C4-2B (cell line): ENCODE results near the gene FAM168A.

Experiments used
- ZFX ChIP-seq: fragments of 450-650 bp; IDR thresholded peaks from 2 replicates; pipeline ENCODE4 v1.6.1; 2017
- TF ChIP-seq, protein P1 (sequence below): fragments of 450-650 bp; conservative IDR thresholded peaks from 2 replicates; pipeline ENCODE4 v1.5.1; 2017; ENCODE audit warnings: mild to moderate bottlenecking

DNA sequence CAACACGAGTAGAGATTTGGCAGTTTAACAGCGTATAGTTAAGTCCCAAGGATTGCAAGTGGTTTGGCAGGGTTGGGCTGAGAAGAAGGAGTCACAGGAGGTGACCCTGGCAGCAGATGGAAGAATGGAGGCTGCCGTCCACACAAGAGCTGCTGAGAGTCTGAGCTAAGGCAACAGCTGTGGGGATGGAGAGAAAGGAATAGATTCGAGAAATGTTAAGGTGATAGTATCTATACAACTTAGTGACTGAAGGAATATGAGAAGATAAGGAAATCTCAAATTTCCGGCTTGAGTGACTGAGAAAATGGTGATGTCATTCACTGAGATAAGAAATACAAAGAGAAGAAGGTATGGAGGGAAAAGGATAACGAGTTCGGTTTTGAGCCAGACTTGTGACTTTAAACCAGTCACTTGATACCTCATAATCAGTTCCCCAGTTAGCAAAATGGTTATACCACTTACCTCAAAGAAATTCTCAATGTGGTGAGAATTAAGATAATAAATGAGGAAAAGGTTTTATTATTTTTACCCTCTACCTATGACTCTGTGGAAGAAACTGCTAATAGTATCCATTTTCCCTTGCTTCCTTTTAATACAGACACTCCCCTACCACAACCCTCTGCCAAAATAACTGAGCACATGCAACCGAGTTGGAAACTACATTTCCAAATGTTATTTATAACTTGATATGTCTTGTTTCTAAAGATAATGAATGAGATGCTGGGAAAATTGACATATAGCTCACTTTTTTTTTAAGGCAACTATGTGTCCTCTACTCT lies 30.7 kb downstream of the FAM168A start:
- TF ChIP-seq, protein P1, sequence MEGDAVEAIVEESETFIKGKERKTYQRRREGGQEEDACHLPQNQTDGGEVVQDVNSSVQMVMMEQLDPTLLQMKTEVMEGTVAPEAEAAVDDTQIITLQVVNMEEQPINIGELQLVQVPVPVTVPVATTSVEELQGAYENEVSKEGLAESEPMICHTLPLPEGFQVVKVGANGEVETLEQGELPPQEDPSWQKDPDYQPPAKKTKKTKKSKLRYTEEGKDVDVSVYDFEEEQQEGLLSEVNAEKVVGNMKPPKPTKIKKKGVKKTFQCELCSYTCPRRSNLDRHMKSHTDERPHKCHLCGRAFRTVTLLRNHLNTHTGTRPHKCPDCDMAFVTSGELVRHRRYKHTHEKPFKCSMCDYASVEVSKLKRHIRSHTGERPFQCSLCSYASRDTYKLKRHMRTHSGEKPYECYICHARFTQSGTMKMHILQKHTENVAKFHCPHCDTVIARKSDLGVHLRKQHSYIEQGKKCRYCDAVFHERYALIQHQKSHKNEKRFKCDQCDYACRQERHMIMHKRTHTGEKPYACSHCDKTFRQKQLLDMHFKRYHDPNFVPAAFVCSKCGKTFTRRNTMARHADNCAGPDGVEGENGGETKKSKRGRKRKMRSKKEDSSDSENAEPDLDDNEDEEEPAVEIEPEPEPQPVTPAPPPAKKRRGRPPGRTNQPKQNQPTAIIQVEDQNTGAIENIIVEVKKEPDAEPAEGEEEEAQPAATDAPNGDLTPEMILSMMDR = no peak
- TF ChIP-seq ZFX = no peak
